Suprapubic skin (tissue), 3 donors: ENCODE results near the gene TTC28.

Experiments used
- POLR2A ChIP-seq, 2 donors: fragments of 450-650 bp; IDR thresholded peaks; one replicate each; pipeline ENCODE4 v1.6.1; 2017; ENCODE audit warnings: antibody characterized with exemption in 2 of 2, mild to moderate bottlenecking in 2 of 2, moderate library complexity in 2 of 2
- TF ChIP-seq, protein P1 (sequence below), 2 donors: fragments of 200-600 bp in 1 of 2; fragments of 450-650 bp in 1 of 2; sonication (generic) in 1 of 2; IDR thresholded peaks; one replicate each; pipeline ENCODE4 v1.5.1; 2016 to 2019; ENCODE audit warnings: antibody characterized with exemption in 2 of 2, mild to moderate bottlenecking in 1 of 2, moderate library complexity in 1 of 2

GRCh38 chr22:28711820-28712777 lies 32.5 kb upstream of the TTC28 start:
- TF ChIP-seq, protein P1, sequence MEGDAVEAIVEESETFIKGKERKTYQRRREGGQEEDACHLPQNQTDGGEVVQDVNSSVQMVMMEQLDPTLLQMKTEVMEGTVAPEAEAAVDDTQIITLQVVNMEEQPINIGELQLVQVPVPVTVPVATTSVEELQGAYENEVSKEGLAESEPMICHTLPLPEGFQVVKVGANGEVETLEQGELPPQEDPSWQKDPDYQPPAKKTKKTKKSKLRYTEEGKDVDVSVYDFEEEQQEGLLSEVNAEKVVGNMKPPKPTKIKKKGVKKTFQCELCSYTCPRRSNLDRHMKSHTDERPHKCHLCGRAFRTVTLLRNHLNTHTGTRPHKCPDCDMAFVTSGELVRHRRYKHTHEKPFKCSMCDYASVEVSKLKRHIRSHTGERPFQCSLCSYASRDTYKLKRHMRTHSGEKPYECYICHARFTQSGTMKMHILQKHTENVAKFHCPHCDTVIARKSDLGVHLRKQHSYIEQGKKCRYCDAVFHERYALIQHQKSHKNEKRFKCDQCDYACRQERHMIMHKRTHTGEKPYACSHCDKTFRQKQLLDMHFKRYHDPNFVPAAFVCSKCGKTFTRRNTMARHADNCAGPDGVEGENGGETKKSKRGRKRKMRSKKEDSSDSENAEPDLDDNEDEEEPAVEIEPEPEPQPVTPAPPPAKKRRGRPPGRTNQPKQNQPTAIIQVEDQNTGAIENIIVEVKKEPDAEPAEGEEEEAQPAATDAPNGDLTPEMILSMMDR (IDR thresholded peaks at IDR 0.05) = no peak
- TF ChIP-seq POLR2A (IDR thresholded peaks at IDR 0.05) = no peak
